ENCODE measurements around the gene HARBI1. TPM values are rescaled to one million over a fixed set of nuclear protein-coding genes. Genes with fewer than 3 reads are reported as not detected.

Gene HARBI1
- total and polyA plus RNA-seq, 2 donors (not counting 1 experiment from before 2014, with no cell fraction given), result 4.9 to 7.6 TPM

DNA sequence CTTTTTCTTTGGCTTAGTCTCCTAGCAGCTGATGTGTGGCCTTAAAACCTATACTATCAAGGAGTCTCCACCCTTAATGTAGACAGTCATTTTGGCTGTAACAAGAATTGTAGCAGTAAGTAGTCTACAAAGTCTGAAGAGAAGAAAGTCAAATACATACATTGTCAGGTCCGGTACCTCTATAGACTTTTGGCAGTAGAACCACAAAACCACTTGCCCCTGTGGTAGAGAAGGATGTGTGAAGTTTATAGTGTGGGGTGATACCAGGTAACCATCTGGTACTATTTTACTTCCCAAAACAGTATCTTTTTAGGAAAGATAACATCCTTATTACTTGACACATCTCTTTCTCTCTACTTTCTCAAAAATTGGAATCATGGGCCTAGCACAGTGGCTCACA, 15.5 kb upstream of the HARBI1 start:
- H3K4me3 ChIP-seq (replicated peaks in 1 of 4; ENCODE audit: control extremely low read depth in 1 of 4, insufficient read depth in 1 of 4, low read depth in 3 of 4, low read length in 4 of 4), result no peak overlapping the region
- H3K9ac ChIP-seq (ENCODE audit: insufficient read depth, low read length), result no peak overlapping the region
- H4K20me1 ChIP-seq (ENCODE audit: control insufficient read depth, extremely low read depth, insufficient read depth, low read length), result no peaks in the 10 kb centered on the region
- H3K27ac ChIP-seq (ENCODE audit: insufficient read depth, low read length), result no peak overlapping the region
- TF ChIP-seq, protein P1, sequence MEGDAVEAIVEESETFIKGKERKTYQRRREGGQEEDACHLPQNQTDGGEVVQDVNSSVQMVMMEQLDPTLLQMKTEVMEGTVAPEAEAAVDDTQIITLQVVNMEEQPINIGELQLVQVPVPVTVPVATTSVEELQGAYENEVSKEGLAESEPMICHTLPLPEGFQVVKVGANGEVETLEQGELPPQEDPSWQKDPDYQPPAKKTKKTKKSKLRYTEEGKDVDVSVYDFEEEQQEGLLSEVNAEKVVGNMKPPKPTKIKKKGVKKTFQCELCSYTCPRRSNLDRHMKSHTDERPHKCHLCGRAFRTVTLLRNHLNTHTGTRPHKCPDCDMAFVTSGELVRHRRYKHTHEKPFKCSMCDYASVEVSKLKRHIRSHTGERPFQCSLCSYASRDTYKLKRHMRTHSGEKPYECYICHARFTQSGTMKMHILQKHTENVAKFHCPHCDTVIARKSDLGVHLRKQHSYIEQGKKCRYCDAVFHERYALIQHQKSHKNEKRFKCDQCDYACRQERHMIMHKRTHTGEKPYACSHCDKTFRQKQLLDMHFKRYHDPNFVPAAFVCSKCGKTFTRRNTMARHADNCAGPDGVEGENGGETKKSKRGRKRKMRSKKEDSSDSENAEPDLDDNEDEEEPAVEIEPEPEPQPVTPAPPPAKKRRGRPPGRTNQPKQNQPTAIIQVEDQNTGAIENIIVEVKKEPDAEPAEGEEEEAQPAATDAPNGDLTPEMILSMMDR (conservative IDR thresholded peaks at IDR 0.05 in 1 of 2, IDR thresholded peaks at IDR 0.05 in 1 of 2; ENCODE audit: low read depth in 1 of 2, low read length in 2 of 2), result no peak
- TF ChIP-seq EZH2 (IDR thresholded peaks at IDR 0.05; ENCODE audit: low read length, missing control alignments), result no peak
- DNase-seq (ENCODE audit: low read depth in 2 of 2), result no peak
- no peak overlapping the region for H3K4me2 ChIP-seq (ENCODE audit: extremely low read depth, insufficient read depth, low read length)
- no peaks in the 10 kb centered on the region for H3K4me1 ChIP-seq (ENCODE audit: control insufficient read depth, extremely low read depth, insufficient read depth, low read length)
- H3K27me3 ChIP-seq (ENCODE audit: control insufficient read depth, insufficient read depth, low read length), result no peaks in the 10 kb centered on the region
- H3K79me2 ChIP-seq (ENCODE audit: control insufficient read depth, insufficient read depth, low read length), result no peaks in the 10 kb centered on the region
- H2AFZ ChIP-seq (ENCODE audit: low read length), result no peak overlapping the region
- H3K9me3 ChIP-seq (ENCODE audit: control insufficient read depth, insufficient read depth, low read depth, low read length), result no peaks in the 10 kb centered on the region
- no peaks in the 10 kb centered on the region for H3K36me3 ChIP-seq (ENCODE audit: control insufficient read depth, insufficient read depth, low read length)

DNA sequence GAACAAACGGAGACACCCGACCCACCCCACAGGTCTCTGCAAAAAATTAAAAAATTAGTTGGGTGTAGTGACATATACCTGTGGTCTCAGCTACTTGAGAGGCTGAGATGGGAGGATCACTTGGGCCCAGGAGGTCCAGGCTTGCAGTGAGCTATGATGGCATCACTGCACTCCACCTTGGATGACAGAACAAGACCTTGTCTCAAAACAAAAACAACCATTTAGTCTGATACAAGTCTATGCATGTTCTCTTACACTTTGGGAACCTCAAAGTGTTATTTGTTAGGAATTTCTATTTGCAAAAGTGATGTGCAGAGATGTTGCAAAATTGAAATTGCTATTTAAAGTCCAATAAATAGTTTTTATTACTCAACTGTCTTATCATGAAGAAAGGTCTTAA, 14.6 kb upstream of the HARBI1 start:
- Histone ChIP-seq H3K4me2 (ENCODE audit: extremely low read depth, insufficient read depth, low read length) (no peak overlapping the region), H3K4me3 (replicated peaks in 1 of 4; ENCODE audit: control extremely low read depth in 1 of 4, insufficient read depth in 1 of 4, low read depth in 3 of 4, low read length in 4 of 4) (no peak overlapping the region), H3K36me3 (ENCODE audit: control insufficient read depth, insufficient read depth, low read length) (no peaks in the 10 kb centered on the region), H3K4me1 (ENCODE audit: control insufficient read depth, extremely low read depth, insufficient read depth, low read length) (no peaks in the 10 kb centered on the region), H4K20me1 (ENCODE audit: control insufficient read depth, extremely low read depth, insufficient read depth, low read length) (no peaks in the 10 kb centered on the region), H3K79me2 (ENCODE audit: control insufficient read depth, insufficient read depth, low read length) (no peaks in the 10 kb centered on the region), H3K27ac (ENCODE audit: insufficient read depth, low read length) (no peak overlapping the region), H3K9me3 (ENCODE audit: control insufficient read depth, insufficient read depth, low read depth, low read length) (no peaks in the 10 kb centered on the region), H3K27me3 (ENCODE audit: control insufficient read depth, insufficient read depth, low read length) (no peaks in the 10 kb centered on the region), H2AFZ (ENCODE audit: low read length) (no peak overlapping the region), H3K9ac (ENCODE audit: insufficient read depth, low read length) (no peak overlapping the region)
- DNase-seq (ENCODE audit: low read depth in 2 of 2), result no peak
- TF ChIP-seq, protein P1 (conservative IDR thresholded peaks at IDR 0.05 in 1 of 2, IDR thresholded peaks at IDR 0.05 in 1 of 2; ENCODE audit: low read depth in 1 of 2, low read length in 2 of 2), result no peak
- TF ChIP-seq EZH2 (IDR thresholded peaks at IDR 0.05; ENCODE audit: low read length, missing control alignments), result no peak

DNA sequence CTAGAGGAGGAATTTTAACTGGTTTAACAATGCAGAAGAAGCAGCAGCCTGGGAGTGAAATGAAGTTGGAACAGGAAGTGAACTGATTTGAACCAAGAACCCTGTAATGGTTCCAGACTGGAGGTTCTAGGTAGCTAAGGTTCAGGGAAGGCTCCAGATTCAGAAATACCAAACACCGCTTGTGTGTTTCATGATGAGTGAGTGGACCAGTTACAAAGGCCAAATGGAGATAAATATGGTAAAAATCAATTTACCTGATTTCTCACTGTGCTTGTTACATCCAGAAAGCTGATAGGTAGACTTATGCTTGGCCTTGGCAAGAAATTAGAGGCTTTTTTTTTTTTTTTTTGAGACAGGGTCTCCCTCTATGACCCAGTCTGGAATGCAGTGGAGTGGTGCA, 13.2 kb upstream of the HARBI1 start:
- Histone ChIP-seq H4K20me1 (ENCODE audit: control insufficient read depth, extremely low read depth, insufficient read depth, low read length) (no peaks in the 10 kb centered on the region), H3K4me1 (ENCODE audit: control insufficient read depth, extremely low read depth, insufficient read depth, low read length) (no peaks in the 10 kb centered on the region), H3K79me2 (ENCODE audit: control insufficient read depth, insufficient read depth, low read length) (no peaks in the 10 kb centered on the region), H3K27me3 (ENCODE audit: control insufficient read depth, insufficient read depth, low read length) (no peaks in the 10 kb centered on the region), H2AFZ (ENCODE audit: low read length) (no peak overlapping the region), H3K4me3 (replicated peaks in 1 of 4; ENCODE audit: control extremely low read depth in 1 of 4, insufficient read depth in 1 of 4, low read depth in 3 of 4, low read length in 4 of 4) (no peak overlapping the region), H3K27ac (ENCODE audit: insufficient read depth, low read length) (no peak overlapping the region), H3K9ac (ENCODE audit: insufficient read depth, low read length) (no peak overlapping the region), H3K9me3 (ENCODE audit: control insufficient read depth, insufficient read depth, low read depth, low read length) (no peaks in the 10 kb centered on the region), H3K36me3 (ENCODE audit: control insufficient read depth, insufficient read depth, low read length) (peaks cover 4% of the 10 kb centered on the region), H3K4me2 (ENCODE audit: extremely low read depth, insufficient read depth, low read length) (no peak overlapping the region)
- no peak for DNase-seq (ENCODE audit: low read depth in 2 of 2)
- TF ChIP-seq EZH2 (IDR thresholded peaks at IDR 0.05; ENCODE audit: low read length, missing control alignments), result no peak
- TF ChIP-seq, protein P1 (conservative IDR thresholded peaks at IDR 0.05 in 1 of 2, IDR thresholded peaks at IDR 0.05 in 1 of 2; ENCODE audit: low read depth in 1 of 2, low read length in 2 of 2), result no peak
